Panc1 (cell line): ENCODE results near the gene NEMP1. TPM values are rescaled to one million over a fixed set of nuclear protein-coding genes. Genes with fewer than 3 reads are reported as not detected.

Experiments used
- ATAC-seq: fragments of 200-7000 bp; cut with Tn5 transposase; 2 replicates; pipeline ENCODE4 v1.9.1; 2020; ENCODE audit warnings: mild to moderate bottlenecking, moderate library complexity
- BruUV-seq: library from RNA; stranded (reverse); fragments of 400-500 nt; replicated peaks from 2 replicates; lab custom pipeline; 2021; lab: Mats Ljungman, UMichigan
- CTCF ChIA-PET: fragments of 300-600 bp; sonication (Branson Sonifier 250); formaldehyde crosslinking; loops from one replicate; lab custom pipeline; 2022; ENCODE audit warnings: antibody characterized with exemption; lab: Charles Lee
- POLR2A ChIA-PET: fragments of 300-600 bp; sonication (Branson Sonifier 250); formaldehyde crosslinking; loops from one replicate; lab custom pipeline; 2022; ENCODE audit warnings: antibody characterized with exemption; lab: Charles Lee
- DNase-seq: peaks from one replicate; pipeline ENCODE4 v3.0.0-alpha.2; 2010; ENCODE audit warnings: low read depth, low spot score
- H3K27ac ChIP-seq: 2 replicates; pipeline ENCODE4 v1.5.1; 2011; ENCODE audit warnings: mild to moderate bottlenecking, low read length, inconsistent platforms
- H3K27me3 ChIP-seq: fragments of 200-500 bp; sonication (Bioruptor generic); 2 replicates; pipeline ENCODE4 v1.6.0; 2014; ENCODE audit warnings: low read length, inconsistent platforms; ENCODE audit not compliant: control insufficient read depth, insufficient read depth
- H3K36me3 ChIP-seq: fragments of 200-500 bp; sonication (Bioruptor generic); 2 replicates; pipeline ENCODE4 v1.5.1; 2014; ENCODE audit warnings: inconsistent platforms, mild to moderate bottlenecking, low read length, moderate library complexity; ENCODE audit not compliant: control insufficient read depth, insufficient read depth
- H3K4me1 ChIP-seq: 2 replicates; pipeline ENCODE4 v1.5.1; 2011; ENCODE audit warnings: inconsistent platforms, mild to moderate bottlenecking, low read length, moderate library complexity; ENCODE audit not compliant: control insufficient read depth, insufficient read depth
- H3K4me3 ChIP-seq, 2 experiments: 2 replicates each; pipeline ENCODE4 v1.5.1; 2011 to 2012; ENCODE audit warnings: low read depth in 2 of 2, low read length in 2 of 2, mild to moderate bottlenecking in 2 of 2, inconsistent platforms in 1 of 2, moderate library complexity in 1 of 2
- H3K9me3 ChIP-seq: fragments of 200-500 bp; sonication (Bioruptor generic); 2 replicates; pipeline ENCODE4 v1.5.1; 2014; ENCODE audit warnings: low read depth, mild to moderate bottlenecking, inconsistent platforms, low read length, moderate library complexity; ENCODE audit not compliant: control insufficient read depth, insufficient read depth
- CTCF ChIP-seq: fragments of 450-650 bp; IDR thresholded peaks from 2 replicates; pipeline ENCODE4 v1.5.1; 2017; ENCODE audit warnings: mild to moderate bottlenecking
- POLR2AphosphoS5 ChIP-seq: IDR thresholded peaks from 2 replicates; pipeline ENCODE4 v1.6.1; 2012; ENCODE audit warnings: mild to moderate bottlenecking, low read depth, low read length, moderate library complexity
- REST ChIP-seq, 2 experiments: IDR thresholded peaks; 2 replicates each; pipeline ENCODE4 v1.6.1; 2011 to 2012; ENCODE audit warnings: low read depth in 2 of 2, control low read depth in 1 of 2, low read length in 1 of 2, mild to moderate bottlenecking in 1 of 2, moderate library complexity in 1 of 2; ENCODE audit not compliant: insufficient read depth in 1 of 2
- SIN3A ChIP-seq: IDR thresholded peaks from 2 replicates; pipeline ENCODE4 v1.6.1; 2012; ENCODE audit warnings: low read depth, mild to moderate bottlenecking, low read length, moderate library complexity, borderline replicate concordance; ENCODE audit not compliant: insufficient read depth
- TCF7L2 ChIP-seq: IDR thresholded peaks from 2 replicates; pipeline ENCODE4 v1.6.1; 2011; ENCODE audit warnings: mild to moderate bottlenecking, low read depth, low read length, inconsistent platforms
- in situ Hi-C: cut with HindIII; loops from 2 replicates; pipeline ENCODE4 v1.10.0; 2016; ENCODE audit warnings: low sequenced_read_pairs, low pct_unique_long_range_greater_than_20kb
- intact Hi-C: fragments of 100-400 bp; cut with micrococcal nuclease; formaldehyde crosslinking; loops from one replicate; pipeline ENCODE4 v1.10.0; 2022; ENCODE audit not compliant: unreplicated experiment
- total RNA-seq: library from RNA; stranded (reverse); gene quantifications from one replicate; pipeline ENCODE4 v1.2.1, GENCODE V29; 2021; ENCODE audit not compliant: unreplicated experiment

NEMP1 gene
- total RNA-seq, 1 experiment from 2014 or later, result 46.9 TPM

DNA sequence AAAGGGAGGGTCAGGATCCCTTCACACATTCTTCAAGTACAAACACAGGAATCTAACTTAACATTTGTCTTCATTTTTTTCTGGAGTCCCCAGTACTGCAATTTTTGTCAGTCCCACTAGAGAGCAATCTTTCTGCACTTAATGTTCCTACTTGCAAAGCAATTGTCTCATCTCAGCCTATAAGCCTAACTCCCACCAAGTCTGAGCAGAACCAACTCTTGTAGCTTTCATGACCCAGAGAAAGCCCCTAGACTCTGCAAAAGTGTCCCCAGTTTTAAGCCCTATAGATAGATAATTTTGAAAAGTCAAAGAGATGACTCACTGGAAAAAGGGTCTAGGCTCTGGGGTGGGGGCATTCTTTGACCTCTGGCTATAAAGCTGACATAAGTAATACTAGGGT, 70.4 kb downstream of the NEMP1 start:
- BruUV-seq, result no TSS peak
- POLR2A ChIA-PET, result no interaction called here
- CTCF ChIA-PET, result interaction anchor here (1.1 kb wide), 2 partner anchors 52 to 104 kb away, joined by 6 to 17 read pairs; partner anchors contain the start of gene STAT6
- DNase-seq (peak; percentile 54), ATAC-seq (no peak)
- TF ChIP-seq CTCF (peak; percentile 83), REST (IDR thresholded peaks at IDR 0.05; ENCODE audit: insufficient read depth in 1 of 2, low read depth in 2 of 2, low read length in 1 of 2) (no peak)
- Histone ChIP-seq H3K27ac (no peak overlapping the region), H3K4me3 (no peak overlapping the region), H3K4me1 (peaks cover 14% of the 10 kb centered on the region), H3K36me3 (no peaks in the 10 kb centered on the region), H3K27me3 (no peaks in the 10 kb centered on the region; the same call in 1 of the 2 replicates), H3K9me3 (no peaks in the 10 kb centered on the region)
- intact Hi-C loops, result loop anchor here (2.0 kb wide), 1 partner anchor 105 kb away; no protein-coding TSS in a partner anchor
- in situ Hi-C loops, result no loop called here

DNA sequence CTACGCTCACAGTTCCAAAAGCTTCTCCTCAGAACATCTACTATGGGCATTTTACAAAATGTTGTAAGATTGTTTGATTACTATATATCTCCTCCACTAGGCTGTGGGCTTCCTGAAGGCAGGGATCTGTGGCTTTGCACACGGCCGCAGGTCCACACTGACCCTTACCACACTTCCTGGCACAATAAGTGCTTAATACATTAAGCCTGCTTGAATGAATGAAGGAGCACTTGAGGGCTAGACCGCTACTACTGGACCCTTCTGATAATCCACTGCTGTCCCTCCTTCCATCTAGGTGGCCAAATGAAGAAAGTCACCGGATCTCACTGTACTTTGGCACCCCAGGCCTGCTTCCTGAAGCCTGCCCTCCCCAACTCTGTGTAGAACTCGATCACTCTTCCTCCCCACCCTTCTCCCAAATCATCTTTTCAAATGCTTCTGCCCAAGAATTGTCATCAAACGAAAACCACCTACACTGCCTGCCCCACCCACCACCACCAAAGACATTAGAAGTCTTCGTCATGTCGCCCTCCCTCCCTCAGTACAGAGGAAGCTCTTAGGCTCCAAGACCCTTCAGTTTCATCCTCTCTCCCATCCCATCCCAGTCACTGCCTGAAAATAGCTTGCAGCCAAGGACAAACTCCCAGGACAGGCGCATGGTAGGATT, 71.6 kb downstream of the NEMP1 start:
- ChIA-PET CTCF (interaction anchor here (0.8 kb wide), 1 partner anchor 56 kb away, joined by 4 read pairs; no protein-coding TSS in a partner anchor), POLR2A (no interaction called here)
- Histone ChIP-seq H3K36me3 (peaks cover 3% of the 10 kb centered on the region; the same call in 1 of the 2 replicates), H3K9me3 (no peaks in the 10 kb centered on the region), H3K27me3 (no peaks in the 10 kb centered on the region), H3K4me1 (peaks cover 14% of the 10 kb centered on the region), H3K4me3 (peak overlapping the region; percentile 22 to 44), H3K27ac (peak overlapping the region; percentile 57; the same call in 1 of the 2 replicates)
- no peak for DNase-seq
- peak; percentile 41; the same call in 1 of the 2 replicates for TF ChIP-seq CTCF
- TF ChIP-seq REST (IDR thresholded peaks at IDR 0.05; ENCODE audit: insufficient read depth in 1 of 2, low read depth in 2 of 2, low read length in 1 of 2), result no peak
- no peak for TF ChIP-seq TCF7L2
- no peak for TF ChIP-seq SIN3A
- no peak for TF ChIP-seq POLR2AphosphoS5
- intact Hi-C loops (loop anchor here (2.0 kb wide), 1 partner anchor 56 kb away; no protein-coding TSS in a partner anchor), in situ Hi-C loops (no loop called here)
- ATAC-seq, result no peak
- no TSS peak for BruUV-seq
